Activated CD4-positive, alpha-beta T cell treated with anti-CD3 and anti-CD28 coated beads, Interleukin-2, amount 10 ng/mL, durations not matched to agents 7 days and 5 days (primary cell): ENCODE measurements around the gene FGF22. TPM values are rescaled to one million over a fixed set of nuclear protein-coding genes. Genes with fewer than 3 reads are reported as not detected.

ENCODE experiments used
- total RNA-seq, 2 experiments: library from RNA; stranded (reverse); gene quantifications; one replicate each; pipeline ENCODE4 v1.2.3, GENCODE V29; 2021

Gene FGF22
- total RNA-seq, 2 experiments from 2014 or later, result 0.12 TPM; not detected in 1

Other genes with a start within 250 kb of the FGF22 start
- gene C2CD4C, start 230.7 kb upstream of the FGF22 start, total RNA-seq, result not detected
- not detected for gene SHC2, start 178.8 kb upstream of the FGF22 start, total RNA-seq
- gene MADCAM1, start 143.4 kb upstream of the FGF22 start, total RNA-seq, result under 1 TPM in 1 of 2 experiments, not detected in 1; 0.15 TPM
- 10 to 100 TPM; 21.6 to 27.1 TPM for gene TPGS1, start 132.4 kb upstream of the FGF22 start, total RNA-seq
- 10 to 100 TPM; 43.7 to 50.8 TPM for gene CDC34, start 108.1 kb upstream of the FGF22 start, total RNA-seq
- 10 to 100 TPM; 44.5 to 47.4 TPM for gene GZMM, start 95.8 kb upstream of the FGF22 start, total RNA-seq
- 100 to 1,000 TPM; 233 TPM for gene BSG, start 67.3 kb upstream of the FGF22 start, total RNA-seq
- 1 to 10 TPM; 2.6 to 3.2 TPM for gene HCN2, start 50.0 kb upstream of the FGF22 start, total RNA-seq
- gene POLRMT, start 6.3 kb upstream of the FGF22 start, total RNA-seq, result 10 to 100 TPM; 42.1 to 52.3 TPM
- 10 to 100 TPM; 71.5 to 80.3 TPM for gene RNF126, start 23.3 kb downstream of the FGF22 start, total RNA-seq
- gene FSTL3, start 36.5 kb downstream of the FGF22 start, total RNA-seq, result 1 to 10 TPM; 1.6 to 2.1 TPM
- not detected for gene PRSS57, start 55.6 kb downstream of the FGF22 start, total RNA-seq
- gene PALM, start 69.1 kb downstream of the FGF22 start, total RNA-seq, result not detected
- gene MISP, start 111.2 kb downstream of the FGF22 start, total RNA-seq, result not detected
- 100 to 1,000 TPM; 487 to 536 TPM for gene PTBP1, start 157.6 kb downstream of the FGF22 start, total RNA-seq
- gene PLPPR3, start 182.1 kb downstream of the FGF22 start, total RNA-seq, result not detected
- gene AZU1, start 188.0 kb downstream of the FGF22 start, total RNA-seq, result not detected
- not detected for gene PRTN3, start 201.1 kb downstream of the FGF22 start, total RNA-seq
- gene ELANE, start 212.4 kb downstream of the FGF22 start, total RNA-seq, result not detected
- gene CFD, start 219.8 kb downstream of the FGF22 start, total RNA-seq, result 1 to 10 TPM; 1.5 to 1.6 TPM